GM23248 (cell line): ENCODE measurements around the gene IL10.

ENCODE experiments used
- EZH2 ChIP-seq: fragments of 200-600 bp; sonication (generic); IDR thresholded peaks from 2 replicates; pipeline ENCODE4 v1.6.1; 2018; ENCODE audit warnings: antibody characterized with exemption, mild to moderate bottlenecking; ENCODE audit not compliant: insufficient read depth, poor library complexity, severe bottlenecking
- EZH2phosphoT487 ChIP-seq: fragments of 200-600 bp; sonication (generic); IDR thresholded peaks from 2 replicates; pipeline ENCODE4 v1.6.1; 2018; ENCODE audit warnings: antibody characterized with exemption, moderate library complexity, mild to moderate bottlenecking, low read depth; ENCODE audit not compliant: insufficient read depth

GRCh38 chr1:206757524-206758266, 14.6 kb downstream of the IL10 start:
- TF ChIP-seq EZH2phosphoT487 (no peak), EZH2 (no peak)
